ENCODE measurements around the gene PRXL2B. TPM values are rescaled to one million over a fixed set of nuclear protein-coding genes. Genes with fewer than 3 reads are reported as not detected.
A peak's percentile ranks its signal among the peaks of the same experiment; 100 is the strongest.

The PRXL2B gene
- total RNA-seq, 4 donors from 2014 or later, result 8.2 to 33.9 (median 11.3) TPM

GRCh38 chr1:2559509-2560298, 26.9 kb upstream of the PRXL2B start:
- Histone ChIP-seq H3K4me1 (peaks cover 22 to 49% (median 33%) of the 10 kb centered on the region in 3 donors), H3K4me3 (no peak overlapping the region), H3K27me3 (no peaks in the 10 kb centered on the region), H3K36me3 (peaks cover 11 to 59% (median 15%) of the 10 kb centered on the region in 3 donors), H3K27ac (no peak overlapping the region), H3K9me3 (no peaks in the 10 kb centered on the region)
- intact Hi-C loops (cut with DNase I), result no loop called here
- WGBS, 2 donors, result 89 to 94% methylated on average over 9 to 17 of the region's 35 CpGs
- no peak for TF ChIP-seq POLR2A (IDR thresholded peaks at IDR 0.05)
- TF ChIP-seq, protein P1, sequence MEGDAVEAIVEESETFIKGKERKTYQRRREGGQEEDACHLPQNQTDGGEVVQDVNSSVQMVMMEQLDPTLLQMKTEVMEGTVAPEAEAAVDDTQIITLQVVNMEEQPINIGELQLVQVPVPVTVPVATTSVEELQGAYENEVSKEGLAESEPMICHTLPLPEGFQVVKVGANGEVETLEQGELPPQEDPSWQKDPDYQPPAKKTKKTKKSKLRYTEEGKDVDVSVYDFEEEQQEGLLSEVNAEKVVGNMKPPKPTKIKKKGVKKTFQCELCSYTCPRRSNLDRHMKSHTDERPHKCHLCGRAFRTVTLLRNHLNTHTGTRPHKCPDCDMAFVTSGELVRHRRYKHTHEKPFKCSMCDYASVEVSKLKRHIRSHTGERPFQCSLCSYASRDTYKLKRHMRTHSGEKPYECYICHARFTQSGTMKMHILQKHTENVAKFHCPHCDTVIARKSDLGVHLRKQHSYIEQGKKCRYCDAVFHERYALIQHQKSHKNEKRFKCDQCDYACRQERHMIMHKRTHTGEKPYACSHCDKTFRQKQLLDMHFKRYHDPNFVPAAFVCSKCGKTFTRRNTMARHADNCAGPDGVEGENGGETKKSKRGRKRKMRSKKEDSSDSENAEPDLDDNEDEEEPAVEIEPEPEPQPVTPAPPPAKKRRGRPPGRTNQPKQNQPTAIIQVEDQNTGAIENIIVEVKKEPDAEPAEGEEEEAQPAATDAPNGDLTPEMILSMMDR (IDR thresholded peaks at IDR 0.05), result no peak
- no peak for DNase-seq

DNA sequence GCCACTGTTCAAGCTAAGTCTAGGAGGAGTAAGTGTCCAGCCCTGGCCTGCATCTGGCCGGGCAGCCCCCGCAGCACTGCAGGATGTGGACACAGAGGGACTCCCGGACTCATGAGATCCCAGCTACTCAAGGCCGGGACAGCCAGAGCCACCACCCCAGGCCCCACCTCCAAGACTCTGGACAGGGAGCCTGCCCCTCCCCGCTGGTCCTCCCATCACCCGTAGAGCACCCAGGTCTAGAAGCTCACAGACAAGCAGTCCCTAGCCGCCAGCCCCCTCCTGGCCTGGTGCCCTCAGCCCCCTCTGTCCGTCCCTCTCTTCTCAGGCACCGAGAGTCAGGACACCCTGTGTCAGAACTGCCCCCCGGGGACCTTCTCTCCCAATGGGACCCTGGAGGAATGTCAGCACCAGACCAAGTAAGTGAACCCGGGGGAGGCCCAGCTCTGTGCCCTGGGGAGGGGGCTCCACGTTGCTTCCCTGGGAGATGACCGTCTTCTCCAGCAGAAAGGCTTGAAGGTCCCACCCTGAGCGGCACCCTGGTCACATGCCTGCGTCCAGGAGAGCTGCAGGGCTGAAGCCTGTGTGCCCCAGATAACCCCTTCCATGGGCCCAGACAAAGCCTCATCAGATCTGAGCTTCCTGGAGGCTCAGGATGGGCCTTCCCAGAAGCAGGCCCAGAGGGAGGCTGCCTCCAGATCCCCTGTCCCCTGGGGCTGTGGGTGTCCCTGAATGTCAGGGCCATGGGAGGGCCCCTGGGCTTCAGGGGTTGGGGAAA, 26.1 kb upstream of the PRXL2B start:
- no peaks in the 10 kb centered on the region for H3K27me3 ChIP-seq
- intact Hi-C loops (cut with DNase I), result no loop called here
- TF ChIP-seq, protein P1 (IDR thresholded peaks at IDR 0.05), result no peak
- H3K9me3 ChIP-seq, result no peaks in the 10 kb centered on the region
- peaks cover 11 to 59% (median 15%) of the 10 kb centered on the region in 3 donors for H3K36me3 ChIP-seq
- peaks cover 16 to 41% (median 26%) of the 10 kb centered on the region in 3 donors for H3K4me1 ChIP-seq
- H3K27ac ChIP-seq, result no peak overlapping the region
- no peak for DNase-seq
- no peak overlapping the region for H3K4me3 ChIP-seq
- 60 to 91% methylated on average over 2 to 4 of the region's 15 CpGs for WGBS, 2 donors

- Histone ChIP-seq H3K4me1 (peaks cover 11 to 34% (median 20%) of the 10 kb centered on the region in 3 donors), H3K36me3 (peaks cover 11 to 59% (median 15%) of the 10 kb centered on the region in 3 donors), H3K9me3 (no peaks in the 10 kb centered on the region), H3K4me3 (no peak overlapping the region), H3K27me3 (peaks cover 0 to 9% (median 0%) of the 10 kb centered on the region in 4 donors), H3K27ac (no peak overlapping the region)
- TF ChIP-seq, protein P1 (IDR thresholded peaks at IDR 0.05), result no peak
- intact Hi-C loops (cut with DNase I), result no loop called here
- no peak for DNase-seq
- WGBS, 2 donors, result 60 to 79% methylated on average over 1 to 6 of the region's 11 CpGs
Observed at GRCh38 chr1:2561446-2561845, 25.1 kb upstream of the PRXL2B start.

- WGBS, 2 donors, result 87 to 100% methylated on average over 1 to 8 of the region's 24 CpGs
- TF ChIP-seq POLR2A (IDR thresholded peaks at IDR 0.05), result no peak
- TF ChIP-seq, protein P1 (IDR thresholded peaks at IDR 0.05), result peak in 3 of 6 experiments; percentile 25 to 54 (median 35)
- no peak overlapping the region for H3K4me3 ChIP-seq
- H3K27me3 ChIP-seq, result peaks cover 0 to 17% (median 0%) of the 10 kb centered on the region in 4 donors
- H3K4me1 ChIP-seq, result peaks cover 6 to 27% (median 17%) of the 10 kb centered on the region in 3 donors
- intact Hi-C loops (cut with DNase I), result no loop called here
- no peak for DNase-seq
- H3K9me3 ChIP-seq, result no peaks in the 10 kb centered on the region
- H3K27ac ChIP-seq, result no peak overlapping the region
- H3K36me3 ChIP-seq, result peaks cover 11 to 59% (median 15%) of the 10 kb centered on the region in 3 donors
Observed at GRCh38 chr1:2561898-2562895, 24.4 kb upstream of the PRXL2B start.
